Measurements from ENCODE around the gene COMTD1. TPM values are rescaled to one million over a fixed set of nuclear protein-coding genes. Genes with fewer than 3 reads are reported as not detected.
A peak's percentile ranks its signal among the peaks of the same experiment; 100 is the strongest.

The COMTD1 gene
- total and polyA plus RNA-seq, 2 of the 13 experiments (the other 11 are each of a cell fraction or from before 2014, with no cell fraction given), result 11.8 to 18.4 TPM

DNA sequence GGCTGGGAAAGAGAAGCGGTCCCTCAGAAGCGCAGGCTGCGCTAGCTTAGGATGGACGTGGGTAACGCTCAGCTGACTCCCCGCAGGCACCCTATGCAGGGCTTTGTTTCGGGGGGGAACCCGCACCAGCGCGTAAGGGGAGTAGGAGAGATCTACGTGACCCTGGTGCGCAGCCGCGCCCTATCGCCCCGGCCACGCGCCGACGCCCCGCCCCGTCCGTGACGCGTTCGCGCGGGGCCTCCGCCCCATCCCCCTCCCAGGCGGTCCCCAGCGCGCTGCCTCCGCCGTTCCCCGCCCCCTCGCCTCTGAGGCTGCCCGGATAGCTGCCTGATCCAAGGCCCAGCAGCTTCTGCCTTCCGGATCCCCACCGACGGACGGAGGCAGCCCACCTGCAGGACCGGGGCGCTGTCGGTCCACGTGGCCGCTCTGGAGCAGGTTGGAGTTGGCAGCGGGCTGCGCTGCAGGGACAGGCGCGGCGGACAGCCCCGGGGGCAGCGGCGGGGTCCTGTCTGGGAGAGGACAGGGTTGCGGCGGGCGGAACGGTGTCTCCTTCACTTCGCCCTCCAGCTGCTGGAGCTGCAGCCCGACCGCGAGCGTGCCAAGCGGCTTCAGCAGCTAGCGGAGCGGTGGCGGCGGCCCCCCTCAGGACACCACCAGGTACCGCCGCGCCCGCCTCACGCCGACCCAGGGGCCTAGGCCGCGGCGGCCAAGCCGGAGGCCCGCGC lies 25.3 kb downstream of the COMTD1 start, which contains the start of gene VDAC2 (continued):
- peak; percentile 92; the same call in 1 of the 2 replicates for TF ChIP-seq DZIP1 (CRISPR knock-in tag; IDR thresholded peaks at IDR 0.05)
- no peak; the same call in 1 of the 2 replicates for TF ChIP-seq ZNF101 (CRISPR knock-in tag; IDR thresholded peaks at IDR 0.05; ENCODE audit: borderline replicate concordance, low read depth)
- no peak for TF ChIP-seq RBAK (CRISPR knock-in tag; IDR thresholded peaks at IDR 0.05)
- TF ChIP-seq, protein P1, sequence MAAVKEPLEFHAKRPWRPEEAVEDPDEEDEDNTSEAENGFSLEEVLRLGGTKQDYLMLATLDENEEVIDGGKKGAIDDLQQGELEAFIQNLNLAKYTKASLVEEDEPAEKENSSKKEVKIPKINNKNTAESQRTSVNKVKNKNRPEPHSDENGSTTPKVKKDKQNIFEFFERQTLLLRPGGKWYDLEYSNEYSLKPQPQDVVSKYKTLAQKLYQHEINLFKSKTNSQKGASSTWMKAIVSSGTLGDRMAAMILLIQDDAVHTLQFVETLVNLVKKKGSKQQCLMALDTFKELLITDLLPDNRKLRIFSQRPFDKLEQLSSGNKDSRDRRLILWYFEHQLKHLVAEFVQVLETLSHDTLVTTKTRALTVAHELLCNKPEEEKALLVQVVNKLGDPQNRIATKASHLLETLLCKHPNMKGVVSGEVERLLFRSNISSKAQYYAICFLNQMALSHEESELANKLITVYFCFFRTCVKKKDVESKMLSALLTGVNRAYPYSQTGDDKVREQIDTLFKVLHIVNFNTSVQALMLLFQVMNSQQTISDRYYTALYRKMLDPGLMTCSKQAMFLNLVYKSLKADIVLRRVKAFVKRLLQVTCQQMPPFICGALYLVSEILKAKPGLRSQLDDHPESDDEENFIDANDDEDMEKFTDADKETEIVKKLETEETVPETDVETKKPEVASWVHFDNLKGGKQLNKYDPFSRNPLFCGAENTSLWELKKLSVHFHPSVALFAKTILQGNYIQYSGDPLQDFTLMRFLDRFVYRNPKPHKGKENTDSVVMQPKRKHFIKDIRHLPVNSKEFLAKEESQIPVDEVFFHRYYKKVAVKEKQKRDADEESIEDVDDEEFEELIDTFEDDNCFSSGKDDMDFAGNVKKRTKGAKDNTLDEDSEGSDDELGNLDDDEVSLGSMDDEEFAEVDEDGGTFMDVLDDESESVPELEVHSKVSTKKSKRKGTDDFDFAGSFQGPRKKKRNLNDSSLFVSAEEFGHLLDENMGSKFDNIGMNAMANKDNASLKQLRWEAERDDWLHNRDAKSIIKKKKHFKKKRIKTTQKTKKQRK (IDR thresholded peaks at IDR 0.05; ENCODE audit: low read length), result no peak
- TF ChIP-seq ZBTB10 (CRISPR knock-in tag; IDR thresholded peaks at IDR 0.05; ENCODE audit: borderline replicate concordance), result peak; percentile 17; the same call in 1 of the 2 replicates
- TF ChIP-seq ZNF781 (CRISPR knock-in tag; IDR thresholded peaks at IDR 0.05; ENCODE audit: borderline replicate concordance, not compliant biosample characterization), result no peak
- peak; percentile 89; the same call in 1 of the 2 replicates for TF ChIP-seq ZSCAN30 (CRISPR knock-in tag; IDR thresholded peaks at IDR 0.05)
- TF ChIP-seq HMG20A (CRISPR knock-in tag; IDR thresholded peaks at IDR 0.05; ENCODE audit: borderline replicate concordance), result no peak
- peak; percentile 91 for TF ChIP-seq KMT2A (CRISPR knock-in tag; IDR thresholded peaks at IDR 0.05)
- no peak for TF ChIP-seq MAF1 (CRISPR knock-in tag; IDR thresholded peaks at IDR 0.05; ENCODE audit: borderline replicate concordance)
- no peak for TF ChIP-seq CERS6 (CRISPR knock-in tag; IDR thresholded peaks at IDR 0.05)
- peak; percentile 81; the same call in 1 of the 2 replicates for TF ChIP-seq CREB3 (CRISPR knock-in tag; IDR thresholded peaks at IDR 0.05)
- no peak for TF ChIP-seq CSRNP2 (CRISPR knock-in tag; conservative IDR thresholded peaks at IDR 0.05; ENCODE audit: low read depth)
